Endothelial cell (in vitro differentiated cells): ENCODE data around the gene SYNJ2. TPM values are rescaled to one million over a fixed set of nuclear protein-coding genes. Genes with fewer than 3 reads are reported as not detected.

Experiments
- DNase-seq: peaks from one replicate; pipeline ENCODE4 v3.0.0; 2021; ENCODE audit warnings: low spot score
- H3K27ac Mint-ChIP-seq: one replicate; pipeline ENCODE4 v1.8.0; 2021; ENCODE audit warnings: mixed read lengths, inconsistent platforms; ENCODE audit not compliant: unreplicated experiment
- H3K27me3 Mint-ChIP-seq: one replicate; pipeline ENCODE4 v1.8.0; 2021; ENCODE audit warnings: mild to moderate bottlenecking, moderate library complexity, mixed read lengths, inconsistent platforms; ENCODE audit not compliant: unreplicated experiment
- H3K36me3 Mint-ChIP-seq: one replicate; pipeline ENCODE4 v1.8.0; 2021; ENCODE audit warnings: mild to moderate bottlenecking, low read depth, mixed read lengths, inconsistent platforms; ENCODE audit not compliant: unreplicated experiment
- H3K4me1 Mint-ChIP-seq: one replicate; pipeline ENCODE4 v1.8.0; 2021; ENCODE audit warnings: mild to moderate bottlenecking, mixed read lengths, inconsistent platforms; ENCODE audit not compliant: unreplicated experiment
- H3K4me3 Mint-ChIP-seq: one replicate; pipeline ENCODE4 v1.8.0; 2021; ENCODE audit warnings: mild to moderate bottlenecking, mixed read lengths, inconsistent platforms; ENCODE audit not compliant: unreplicated experiment
- H3K9me3 Mint-ChIP-seq: one replicate; pipeline ENCODE4 v1.8.0; 2021; ENCODE audit warnings: mixed read lengths, inconsistent platforms; ENCODE audit not compliant: unreplicated experiment
- CTCF ChIP-seq: fragments of 200-600 bp; sonication (generic); IDR thresholded peaks from one replicate; pipeline ENCODE4 v1.5.0; 2021; ENCODE audit warnings: antibody characterized with exemption; ENCODE audit not compliant: unreplicated experiment
- total RNA-seq: library from RNA; stranded (reverse); fragmentation: NEBNext Ultra II Directional; extraction: Animal tissue kit (Norgen Biotek cat#: 25700); gene quantifications from one replicate; pipeline ENCODE4 v1.2.1, GENCODE V29; 2021; ENCODE audit not compliant: unreplicated experiment

SYNJ2 gene
- total RNA-seq, 1 donor from 2014 or later = 33.7 TPM

- Mint-ChIP-seq H3K27me3 (peaks cover 15% of the 10 kb centered on the region), H3K9me3 (peaks cover 8% of the 10 kb centered on the region), H3K36me3 (peaks cover 41% of the 10 kb centered on the region), H3K27ac (no peak overlapping the region), H3K4me1 (peaks cover 71% of the 10 kb centered on the region), H3K4me3 (peak overlapping the region; percentile 68)
- no peak for DNase-seq
- no peak for TF ChIP-seq CTCF
Observed at GRCh38 chr6:158013904-158014504, 32.3 kb downstream of the SYNJ2 start.

GRCh38 chr6:158014505-158015187, 33.0 kb downstream of the SYNJ2 start:
- peaks cover 8% of the 10 kb centered on the region for H3K9me3 Mint-ChIP-seq

GRCh38 chr6:158015188-158015506, 33.5 kb downstream of the SYNJ2 start:
- H3K27ac Mint-ChIP-seq = no peak overlapping the region
- peaks cover 11% of the 10 kb centered on the region for H3K27me3 Mint-ChIP-seq
- no peak for DNase-seq
- H3K36me3 Mint-ChIP-seq = peaks cover 42% of the 10 kb centered on the region
- H3K9me3 Mint-ChIP-seq = peaks cover 8% of the 10 kb centered on the region
- no peak overlapping the region for H3K4me3 Mint-ChIP-seq
- no peak for TF ChIP-seq CTCF
- H3K4me1 Mint-ChIP-seq = peaks cover 71% of the 10 kb centered on the region

More at GRCh38 chr6:158014505-158015187, 33.0 kb downstream of the SYNJ2 start:
- Mint-ChIP-seq H3K27me3 (peaks cover 11% of the 10 kb centered on the region), H3K27ac (no peak overlapping the region), H3K4me1 (peaks cover 71% of the 10 kb centered on the region), H3K4me3 (peak overlapping the region; percentile 65), H3K36me3 (peaks cover 37% of the 10 kb centered on the region)
- no peak for DNase-seq
- TF ChIP-seq CTCF = no peak

GRCh38 chr6:158016571-158017383, 35.1 kb downstream of the SYNJ2 start:
- Mint-ChIP-seq H3K27me3 (peaks cover 2% of the 10 kb centered on the region), H3K27ac (peak overlapping the region; percentile 64), H3K4me1 (peaks cover 70% of the 10 kb centered on the region), H3K9me3 (peaks cover 8% of the 10 kb centered on the region), H3K4me3 (no peak overlapping the region), H3K36me3 (peaks cover 36% of the 10 kb centered on the region)
- DNase-seq = no peak
- TF ChIP-seq CTCF = no peak
